Stomach (tissue), 9 donors: ENCODE data around the gene JAKMIP1. TPM values are rescaled to one million over a fixed set of nuclear protein-coding genes. Genes with fewer than 3 reads are reported as not detected.

Experiments
- DNase-seq, 2 donors: peaks; one replicate each; pipeline versions ENCODE4 v3.0.0 to v3.0.0-alpha.2; 2013 to 2019
- H3K27ac ChIP-seq, 5 donors: fragments of 200-600 bp in 4 of 5; sonication (generic) in 4 of 5; one replicate each; pipeline ENCODE4 v1.5.1; 2013 to 2019; ENCODE audit warnings: mild to moderate bottlenecking in 1 of 5, moderate library complexity in 1 of 5
- H3K27me3 ChIP-seq, 3 donors: fragments of 200-600 bp; sonication (generic); one replicate each; pipeline ENCODE4 v1.5.1; 2017 to 2019; ENCODE audit warnings: mixed run types in 1 of 3
- H3K36me3 ChIP-seq, 4 donors: fragments of 200-600 bp; sonication (generic); 1 replicate in 3 of 4; 2 replicates in 1 of 4; pipeline ENCODE4 v1.5.1; 2016 to 2019
- H3K4me1 ChIP-seq, 4 donors: fragments of 200-600 bp; sonication (generic); one replicate each; pipeline ENCODE4 v1.5.1; 2016 to 2019
- H3K4me3 ChIP-seq, 4 donors: fragments of 200-600 bp; sonication (generic) in 3 of 4; one replicate each; pipeline ENCODE4 v1.5.1; 2016 to 2019; ENCODE audit warnings: mild to moderate bottlenecking in 1 of 4
- H3K9me3 ChIP-seq, 4 donors: fragments of 200-600 bp; sonication (generic); one replicate each; pipeline ENCODE4 v1.5.1; 2016 to 2019
- EP300 ChIP-seq: sonication (generic); formaldehyde crosslinking; IDR thresholded peaks from one replicate; pipeline ENCODE4 v1.6.1; 2017; ENCODE audit warnings: antibody characterized with exemption
- POLR2A ChIP-seq, 4 donors: fragments of 450-650 bp; IDR thresholded peaks; one replicate each; pipeline ENCODE4 v1.6.1; 2016; ENCODE audit warnings: antibody characterized with exemption in 4 of 4, control low read depth in 2 of 4, mild to moderate bottlenecking in 1 of 4, moderate library complexity in 1 of 4
- POLR2AphosphoS5 ChIP-seq, 3 donors: sonication (generic); formaldehyde crosslinking; IDR thresholded peaks; one replicate each; pipeline ENCODE4 v1.6.1; 2016; ENCODE audit warnings: antibody characterized with exemption in 3 of 3
- WGBS, 5 donors: extraction: QIAGEN DNeasy Blood & Tissue Kit in 3 of 5; methylation state at CpG; one replicate each; pipeline versions ENCODE4 v1.1.5 to v1.1.7; 2013 to 2018; 5-methylcytosine and 5-hydroxymethylcytosine counted together
- intact Hi-C: fragments of 100-400 bp; cut with DNase I; formaldehyde crosslinking; loops from one replicate; pipeline ENCODE4 v1.15.1; 2023; ENCODE audit warnings: low total_unique reads
- polyA plus RNA-seq, 3 donors: library from polyadenylated mRNA; stranded (reverse); fragments of 200-250 nt; gene quantifications; one replicate each; pipeline ENCODE4 v1.2.3, GENCODE V29; 2013
- total RNA-seq, 5 donors: library from RNA; depleted of rRNA; stranded (reverse); fragments of >200 nt; gene quantifications; one replicate each; pipeline versions ENCODE4 v1.1.0 to v1.2.3, GENCODE V29; 2014 to 2016
- TF ChIP-seq, protein P1 (sequence below), 7 experiments: fragments of 450-650 bp in 4 of 7; fragments of 200-600 bp in 3 of 7; sonication (generic) in 3 of 7; IDR thresholded peaks; one replicate each; pipeline ENCODE4 v1.5.1; 2016 to 2019; ENCODE audit warnings: antibody characterized with exemption in 7 of 7, control low read depth in 2 of 7, mild to moderate bottlenecking in 1 of 7
- donor health status: healthy with polysubstance abuse.
- donor health status: Bipolar disorder and iron deficiency.
- donor health status: healthy.

JAKMIP1 gene
- total and polyA plus RNA-seq, 8 donors, result 0.18 to 10.3 (median 0.54) TPM; not detected in 2

- DNase-seq, result no peak
- 78 to 84% (median 82%) methylated on average over 7 of the region's 7 CpGs for WGBS, 5 donors
- no peak overlapping the region for H3K4me3 ChIP-seq
- no peak for TF ChIP-seq POLR2A (IDR thresholded peaks at IDR 0.05)
- no peaks in the 10 kb centered on the region for H3K36me3 ChIP-seq
- H3K4me1 ChIP-seq, result no peaks in the 10 kb centered on the region
- H3K9me3 ChIP-seq, result no peaks in the 10 kb centered on the region
- no peaks in the 10 kb centered on the region for H3K27me3 ChIP-seq
- no peak overlapping the region for H3K27ac ChIP-seq
- intact Hi-C loops, result no loop called here
Measured at GRCh38 chr4:6078560-6078959, 121.8 kb downstream of the JAKMIP1 start.

DNA sequence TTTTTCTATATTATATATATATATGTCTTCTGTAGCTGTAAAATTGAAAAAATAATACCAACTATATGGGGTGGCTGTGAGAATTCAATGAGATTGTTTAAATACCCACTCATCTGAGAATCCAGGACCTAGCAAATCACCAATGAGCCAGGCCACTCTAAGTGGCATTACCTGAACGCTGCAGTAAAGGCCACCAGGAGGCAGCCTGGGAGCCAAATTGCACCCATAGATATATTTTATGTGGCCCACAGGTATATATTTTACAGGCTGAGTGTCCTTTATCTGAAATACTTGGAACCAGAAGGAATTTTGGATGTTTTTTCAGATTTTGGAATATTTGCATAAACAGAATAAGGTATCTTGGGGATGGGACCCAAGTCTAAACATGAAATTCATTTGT is 124.0 kb downstream of the JAKMIP1 start:
- TF ChIP-seq POLR2AphosphoS5 (IDR thresholded peaks at IDR 0.05), result no peak
- TF ChIP-seq, protein P1, sequence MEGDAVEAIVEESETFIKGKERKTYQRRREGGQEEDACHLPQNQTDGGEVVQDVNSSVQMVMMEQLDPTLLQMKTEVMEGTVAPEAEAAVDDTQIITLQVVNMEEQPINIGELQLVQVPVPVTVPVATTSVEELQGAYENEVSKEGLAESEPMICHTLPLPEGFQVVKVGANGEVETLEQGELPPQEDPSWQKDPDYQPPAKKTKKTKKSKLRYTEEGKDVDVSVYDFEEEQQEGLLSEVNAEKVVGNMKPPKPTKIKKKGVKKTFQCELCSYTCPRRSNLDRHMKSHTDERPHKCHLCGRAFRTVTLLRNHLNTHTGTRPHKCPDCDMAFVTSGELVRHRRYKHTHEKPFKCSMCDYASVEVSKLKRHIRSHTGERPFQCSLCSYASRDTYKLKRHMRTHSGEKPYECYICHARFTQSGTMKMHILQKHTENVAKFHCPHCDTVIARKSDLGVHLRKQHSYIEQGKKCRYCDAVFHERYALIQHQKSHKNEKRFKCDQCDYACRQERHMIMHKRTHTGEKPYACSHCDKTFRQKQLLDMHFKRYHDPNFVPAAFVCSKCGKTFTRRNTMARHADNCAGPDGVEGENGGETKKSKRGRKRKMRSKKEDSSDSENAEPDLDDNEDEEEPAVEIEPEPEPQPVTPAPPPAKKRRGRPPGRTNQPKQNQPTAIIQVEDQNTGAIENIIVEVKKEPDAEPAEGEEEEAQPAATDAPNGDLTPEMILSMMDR (IDR thresholded peaks at IDR 0.05), result no peak
- peaks cover 0 to 7% (median 5%) of the 10 kb centered on the region in 4 donors for H3K4me1 ChIP-seq
- H3K4me3 ChIP-seq, result no peak overlapping the region
- WGBS, 5 donors, result 47 to 59% (median 55%) methylated on average over 1 of the region's 1 CpG
- no peaks in the 10 kb centered on the region for H3K9me3 ChIP-seq
- no peaks in the 10 kb centered on the region for H3K27me3 ChIP-seq
- no peak overlapping the region for H3K27ac ChIP-seq
- H3K36me3 ChIP-seq, result no peaks in the 10 kb centered on the region
- no peak for DNase-seq
- intact Hi-C loops, result no loop called here

GRCh38 chr4:6074758-6075157 is 125.6 kb downstream of the JAKMIP1 start:
- H3K27ac ChIP-seq, result no peak overlapping the region
- TF ChIP-seq POLR2A (IDR thresholded peaks at IDR 0.05) (no peak), EP300 (no peak), POLR2AphosphoS5 (IDR thresholded peaks at IDR 0.05) (no peak)
- TF ChIP-seq, protein P1 (IDR thresholded peaks at IDR 0.05), result no peak
- H3K36me3 ChIP-seq, result no peaks in the 10 kb centered on the region
- WGBS, 5 donors, result 81 to 93% (median 91%) methylated on average over 6 of the region's 6 CpGs
- H3K27me3 ChIP-seq, result peaks cover 0 to 7% (median 0%) of the 10 kb centered on the region in 3 donors
- H3K9me3 ChIP-seq, result no peaks in the 10 kb centered on the region
- intact Hi-C loops, result no loop called here
- H3K4me1 ChIP-seq, result peaks cover 0 to 9% (median 7%) of the 10 kb centered on the region in 4 donors
- no peak overlapping the region for H3K4me3 ChIP-seq
- DNase-seq, result no peak

- intact Hi-C loops, result no loop called here
- peaks cover 0 to 17% (median 0%) of the 10 kb centered on the region in 3 donors for H3K27me3 ChIP-seq
- DNase-seq, result peak; percentile 57 to 80
- TF ChIP-seq, protein P1 (IDR thresholded peaks at IDR 0.05), result no peak
- TF ChIP-seq POLR2A (IDR thresholded peaks at IDR 0.05), result no peak
- TF ChIP-seq EP300, result no peak
- no peak for TF ChIP-seq POLR2AphosphoS5 (IDR thresholded peaks at IDR 0.05)
- no peaks in the 10 kb centered on the region for H3K9me3 ChIP-seq
- no peaks in the 10 kb centered on the region for H3K36me3 ChIP-seq
- H3K27ac ChIP-seq, result peak overlapping the region in 2 of 5 donors; percentile 20 to 60
- 21 to 35% (median 29%) methylated on average over 8 of the region's 8 CpGs for WGBS, 5 donors
- H3K4me3 ChIP-seq, result no peak overlapping the region
- peaks cover 0 to 9% (median 7%) of the 10 kb centered on the region in 4 donors for H3K4me1 ChIP-seq
Measured at GRCh38 chr4:6071959-6072720, 128.2 kb downstream of the JAKMIP1 start.
